Lower leg skin (tissue), 3 donors: Measurements from ENCODE around the gene RPL10.

Experiments
- CTCF ChIP-seq, 3 donors: fragments of 450-650 bp; IDR thresholded peaks; one replicate each; pipeline ENCODE4 v1.5.1; 2016; ENCODE audit warnings: antibody characterized with exemption in 3 of 3, mild to moderate bottlenecking in 3 of 3, moderate library complexity in 2 of 3
- POLR2A ChIP-seq, 2 donors: fragments of 450-650 bp; IDR thresholded peaks; one replicate each; pipeline ENCODE4 v1.6.1; 2016 to 2017; ENCODE audit warnings: antibody characterized with exemption in 2 of 2, mild to moderate bottlenecking in 1 of 2, moderate library complexity in 1 of 2

GRCh38 chrX:154433605-154434004, 35.4 kb downstream of the RPL10 start:
- no peak for TF ChIP-seq CTCF (IDR thresholded peaks at IDR 0.05)
- no peak for TF ChIP-seq POLR2A (IDR thresholded peaks at IDR 0.05)
